Colonic mucosa (tissue), 4 donors: ENCODE results near the gene ATP8B4. TPM values are rescaled to one million over a fixed set of nuclear protein-coding genes. Genes with fewer than 3 reads are reported as not detected.

Source experiments
- DNase-seq: peaks from one replicate; pipeline ENCODE4 v3.0.0-alpha.2; 2020
- H3K27ac ChIP-seq: fragments of 200-600 bp; one replicate; pipeline ENCODE4 v1.8.0; 2021
- H3K27me3 ChIP-seq: fragments of 200-600 bp; one replicate; pipeline ENCODE4 v1.8.0; 2021
- H3K36me3 ChIP-seq: fragments of 200-600 bp; one replicate; pipeline ENCODE4 v1.8.0; 2021
- H3K4me1 ChIP-seq: fragments of 200-600 bp; one replicate; pipeline ENCODE4 v1.8.0; 2021; ENCODE audit warnings: mild to moderate bottlenecking
- H3K4me3 ChIP-seq: fragments of 200-600 bp; one replicate; pipeline ENCODE4 v1.8.0; 2021
- H3K9ac ChIP-seq, 2 donors: one replicate each; pipeline ENCODE4 v1.7.0; 2013; ENCODE audit warnings: control low read depth in 2 of 2, low read depth in 2 of 2, low read length in 2 of 2
- H3K9me3 ChIP-seq: fragments of 200-600 bp; one replicate; pipeline ENCODE4 v1.8.0; 2021
- intact Hi-C: fragments of 100-400 bp; cut with DNase I; formaldehyde crosslinking; loops from one replicate; pipeline ENCODE4 v1.14.1; 2022
- total RNA-seq, 2 donors: library from RNA; stranded (reverse); fragmentation: NEBNext Ultra II Directional in 1 of 2; extraction: Animal tissue kit (Norgen Biotek cat#: 25700) in 1 of 2; gene quantifications; one replicate each; pipeline ENCODE4 v1.2.1, GENCODE V29; 2021
- TF ChIP-seq, protein P1 (sequence below): fragments of 200-600 bp; IDR thresholded peaks from one replicate; pipeline ENCODE4 v1.8.0; 2022; ENCODE audit warnings: antibody characterized with exemption, mild to moderate bottlenecking
- donor health status: healthy.
- donor health status: DM: no; HTN: no; CAD: no.
- donor health status: DM: no; HTN: no; CAD: no.

The ATP8B4 gene
- total RNA-seq, 2 donors from 2014 or later: 2.7 to 3.0 TPM

DNA sequence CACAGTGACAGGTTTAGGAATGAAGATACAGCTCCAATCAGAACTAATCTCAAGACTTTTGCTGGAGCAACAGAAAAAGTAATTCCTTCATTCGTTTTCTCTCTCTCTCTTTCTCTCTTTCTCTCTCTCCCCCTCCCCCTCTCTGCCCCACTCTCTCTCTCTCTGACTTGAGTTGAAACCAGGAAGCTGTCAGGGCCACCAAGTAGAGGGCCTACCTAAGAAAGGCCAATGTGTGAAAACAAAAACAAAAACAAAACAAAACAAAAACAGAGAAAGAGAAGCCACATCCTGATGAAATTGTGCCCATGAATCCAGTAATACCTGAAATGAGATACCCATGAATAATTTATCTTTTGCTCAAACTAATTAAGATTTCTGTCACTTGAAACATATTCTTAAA lies 72.9 kb downstream of the ATP8B4 start:
- intact Hi-C loops: no loop called here
- H3K27ac ChIP-seq: no peak overlapping the region
- H3K36me3 ChIP-seq: no peaks in the 10 kb centered on the region
- no peak overlapping the region for H3K4me3 ChIP-seq
- TF ChIP-seq, protein P1, sequence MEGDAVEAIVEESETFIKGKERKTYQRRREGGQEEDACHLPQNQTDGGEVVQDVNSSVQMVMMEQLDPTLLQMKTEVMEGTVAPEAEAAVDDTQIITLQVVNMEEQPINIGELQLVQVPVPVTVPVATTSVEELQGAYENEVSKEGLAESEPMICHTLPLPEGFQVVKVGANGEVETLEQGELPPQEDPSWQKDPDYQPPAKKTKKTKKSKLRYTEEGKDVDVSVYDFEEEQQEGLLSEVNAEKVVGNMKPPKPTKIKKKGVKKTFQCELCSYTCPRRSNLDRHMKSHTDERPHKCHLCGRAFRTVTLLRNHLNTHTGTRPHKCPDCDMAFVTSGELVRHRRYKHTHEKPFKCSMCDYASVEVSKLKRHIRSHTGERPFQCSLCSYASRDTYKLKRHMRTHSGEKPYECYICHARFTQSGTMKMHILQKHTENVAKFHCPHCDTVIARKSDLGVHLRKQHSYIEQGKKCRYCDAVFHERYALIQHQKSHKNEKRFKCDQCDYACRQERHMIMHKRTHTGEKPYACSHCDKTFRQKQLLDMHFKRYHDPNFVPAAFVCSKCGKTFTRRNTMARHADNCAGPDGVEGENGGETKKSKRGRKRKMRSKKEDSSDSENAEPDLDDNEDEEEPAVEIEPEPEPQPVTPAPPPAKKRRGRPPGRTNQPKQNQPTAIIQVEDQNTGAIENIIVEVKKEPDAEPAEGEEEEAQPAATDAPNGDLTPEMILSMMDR: no peak
- no peaks in the 10 kb centered on the region for H3K4me1 ChIP-seq
- H3K27me3 ChIP-seq: no peaks in the 10 kb centered on the region
- no peak overlapping the region for H3K9ac ChIP-seq
- DNase-seq: no peak
- no peaks in the 10 kb centered on the region for H3K9me3 ChIP-seq

DNA sequence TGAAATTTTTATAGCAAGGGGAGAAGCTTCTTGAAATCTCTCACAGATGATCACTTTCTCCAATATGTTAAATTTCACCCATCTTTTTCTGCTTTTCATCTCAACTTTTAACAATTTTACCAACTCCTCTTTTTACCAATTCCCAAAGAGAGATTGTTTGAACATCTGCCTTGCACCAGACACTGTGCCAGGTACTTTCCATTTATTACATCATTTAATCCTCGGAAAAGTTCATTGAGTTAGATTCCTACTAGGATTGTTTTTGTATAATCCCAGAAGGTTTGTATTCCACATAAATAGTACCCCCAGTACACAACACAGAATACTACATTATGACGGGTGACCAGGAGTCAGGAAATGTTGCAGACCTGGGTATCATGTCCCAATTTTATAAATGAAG lies 74.1 kb downstream of the ATP8B4 start:
- DNase-seq: no peak
- no peaks in the 10 kb centered on the region for H3K9me3 ChIP-seq
- no peak overlapping the region for H3K4me3 ChIP-seq
- H3K36me3 ChIP-seq: no peaks in the 10 kb centered on the region
- no peak overlapping the region for H3K27ac ChIP-seq
- intact Hi-C loops: no loop called here
- TF ChIP-seq, protein P1: no peak
- H3K9ac ChIP-seq: no peak overlapping the region
- H3K4me1 ChIP-seq: no peaks in the 10 kb centered on the region
- no peaks in the 10 kb centered on the region for H3K27me3 ChIP-seq

DNA sequence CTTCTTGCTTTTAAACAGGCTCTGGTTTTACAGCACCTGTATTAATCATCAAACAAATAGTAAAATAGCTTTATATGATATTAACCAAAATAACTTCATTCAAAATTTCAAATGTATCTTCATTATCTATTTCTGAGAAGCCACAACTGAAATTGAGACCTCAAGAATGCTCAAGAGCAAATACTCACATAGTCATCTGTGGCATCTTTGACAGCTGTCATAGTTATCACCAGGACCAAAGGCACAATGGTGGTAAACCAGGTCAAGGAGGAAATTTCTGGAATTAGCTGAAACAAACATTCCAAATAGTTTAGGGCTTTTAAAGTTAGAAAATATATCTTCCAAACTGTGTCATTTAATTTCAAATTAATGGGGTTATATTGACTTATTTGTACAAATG lies 74.6 kb downstream of the ATP8B4 start:
- H3K9ac ChIP-seq: no peak overlapping the region
- TF ChIP-seq, protein P1: no peak
- no peaks in the 10 kb centered on the region for H3K4me1 ChIP-seq
- H3K4me3 ChIP-seq: no peak overlapping the region
- intact Hi-C loops: no loop called here
- H3K27me3 ChIP-seq: no peaks in the 10 kb centered on the region
- H3K9me3 ChIP-seq: no peaks in the 10 kb centered on the region
- H3K36me3 ChIP-seq: no peaks in the 10 kb centered on the region
- H3K27ac ChIP-seq: no peak overlapping the region
- DNase-seq: no peak

DNA sequence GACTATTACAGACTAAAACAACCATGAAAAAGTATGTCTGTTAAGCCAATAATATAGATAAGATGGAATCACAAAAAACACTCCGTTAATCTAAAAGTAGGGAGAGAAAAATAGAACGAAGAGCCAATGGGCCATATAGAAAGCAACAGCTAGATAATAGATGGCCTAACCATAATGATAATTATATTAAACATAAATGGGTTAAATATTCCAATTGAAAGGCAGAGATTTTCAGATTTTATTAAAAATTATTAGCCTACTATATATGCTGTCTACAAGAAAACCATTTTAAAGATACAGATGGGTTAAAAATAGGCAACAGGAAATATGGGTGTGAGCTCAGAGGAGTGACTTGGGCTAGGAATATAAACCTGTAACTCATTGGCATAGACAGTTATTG lies 76.3 kb downstream of the ATP8B4 start:
- Histone ChIP-seq H3K27ac (no peak overlapping the region), H3K4me3 (no peak overlapping the region), H3K9me3 (no peaks in the 10 kb centered on the region), H3K27me3 (no peaks in the 10 kb centered on the region), H3K9ac (no peak overlapping the region), H3K36me3 (no peaks in the 10 kb centered on the region), H3K4me1 (no peaks in the 10 kb centered on the region)
- TF ChIP-seq, protein P1: no peak
- DNase-seq: no peak
- intact Hi-C loops: no loop called here

DNA sequence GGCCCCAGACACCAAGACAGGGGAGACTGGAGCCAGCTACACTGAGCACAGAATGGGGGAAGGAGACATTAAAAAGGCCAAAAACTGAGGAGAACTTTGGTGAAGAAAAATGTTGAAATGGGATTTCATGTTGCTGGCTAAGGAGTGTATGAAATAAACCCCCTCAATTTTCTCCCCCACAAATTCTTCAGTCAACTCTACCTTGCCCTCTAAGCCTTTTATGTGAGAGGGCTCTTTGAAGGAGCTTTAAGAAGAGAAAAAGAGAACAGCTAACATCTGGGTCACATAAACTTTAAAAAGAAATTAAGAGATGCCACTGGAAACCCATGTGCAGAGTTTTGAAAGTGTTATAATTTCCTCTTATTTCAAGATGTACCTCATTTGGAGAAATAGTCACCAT lies 88.6 kb downstream of the ATP8B4 start:
- no peaks in the 10 kb centered on the region for H3K4me1 ChIP-seq
- intact Hi-C loops: no loop called here
- H3K9ac ChIP-seq: no peak overlapping the region
- H3K27me3 ChIP-seq: no peaks in the 10 kb centered on the region
- DNase-seq: no peak
- no peak overlapping the region for H3K27ac ChIP-seq
- no peak overlapping the region for H3K4me3 ChIP-seq
- H3K36me3 ChIP-seq: no peaks in the 10 kb centered on the region
- H3K9me3 ChIP-seq: no peaks in the 10 kb centered on the region
- TF ChIP-seq, protein P1: no peak

DNA sequence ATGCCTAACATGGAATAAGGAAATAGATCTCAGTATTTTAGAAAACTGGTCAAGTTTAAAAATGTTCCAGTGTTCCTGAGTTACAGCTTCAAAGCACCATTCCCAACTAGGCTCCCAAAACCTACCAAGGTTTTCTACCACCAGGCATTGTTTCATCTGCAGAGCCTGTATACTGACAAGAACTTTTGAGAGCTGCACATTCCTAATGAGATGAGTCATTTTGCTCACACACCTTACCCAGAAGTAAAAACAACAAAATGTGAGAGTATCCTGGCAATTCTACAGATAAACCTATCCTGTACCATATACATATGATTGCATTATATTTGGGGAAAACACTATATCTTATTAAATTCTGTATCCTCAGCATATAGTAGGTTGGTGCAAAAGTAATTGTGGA lies 90.7 kb downstream of the ATP8B4 start:
- intact Hi-C loops: no loop called here

More for the DNA sequence above, 90.7 kb downstream of the ATP8B4 start:
- TF ChIP-seq, protein P1: no peak
- DNase-seq: no peak
- H3K4me3 ChIP-seq: no peak overlapping the region
- no peaks in the 10 kb centered on the region for H3K4me1 ChIP-seq
- no peak overlapping the region for H3K27ac ChIP-seq
- no peak overlapping the region for H3K9ac ChIP-seq
- H3K9me3 ChIP-seq: no peaks in the 10 kb centered on the region
- no peaks in the 10 kb centered on the region for H3K27me3 ChIP-seq
- no peaks in the 10 kb centered on the region for H3K36me3 ChIP-seq
